GM08714 (cell line): ENCODE measurements around the gene ATP8B3.

ENCODE experiments used
- H3K4me3 ChIP-seq: fragments of 200-500 bp; sonication (Bioruptor generic); 2 replicates; pipeline ENCODE4 v1.5.1; 2014; ENCODE audit warnings: mild to moderate bottlenecking, low read length, inconsistent platforms
- ZNF274 ChIP-seq: IDR thresholded peaks from 2 replicates; pipeline ENCODE4 v1.6.1; 2012; ENCODE audit warnings: mild to moderate bottlenecking, low read depth, low read length

The ATP8B3 gene

GRCh38 chr19:1854039-1854541 is 42.0 kb upstream of the ATP8B3 start:
- no peak overlapping the region for H3K4me3 ChIP-seq
- TF ChIP-seq ZNF274, result no peak

GRCh38 chr19:1853295-1854038 is 41.4 kb upstream of the ATP8B3 start:
- TF ChIP-seq ZNF274, result no peak
- H3K4me3 ChIP-seq, result no peak overlapping the region

- H3K4me3 ChIP-seq, result no peak overlapping the region
- no peak for TF ChIP-seq ZNF274
These were observed 40.6 kb upstream of the ATP8B3 start for GRCh38 chr19:1852581-1853128.

GRCh38 chr19:1851654-1852580 is 39.8 kb upstream of the ATP8B3 start:
- TF ChIP-seq ZNF274, result no peak
- no peak overlapping the region for H3K4me3 ChIP-seq

- no peak for TF ChIP-seq ZNF274
- H3K4me3 ChIP-seq, result no peak overlapping the region
These were observed 39.0 kb upstream of the ATP8B3 start for GRCh38 chr19:1850809-1851653.

GRCh38 chr19:1849886-1850398 is 37.9 kb upstream of the ATP8B3 start:
- TF ChIP-seq ZNF274, result no peak

GRCh38 chr19:1849132-1849474 is 37.0 kb upstream of the ATP8B3 start:
- TF ChIP-seq ZNF274, result no peak
- H3K4me3 ChIP-seq, result no peak overlapping the region

More at GRCh38 chr19:1849886-1850398, 37.9 kb upstream of the ATP8B3 start:
- H3K4me3 ChIP-seq, result no peak overlapping the region

- TF ChIP-seq ZNF274, result no peak
- H3K4me3 ChIP-seq, result peak within 1 kb of the TSS; percentile 85
These were observed 36.5 kb upstream of the ATP8B3 start, which contains the start of gene REXO1 for GRCh38 chr19:1848399-1849131. Gene REXO1, minus strand, starts transcription at chr19:1848483. Its CDS starts 125 bp downstream, at chr19:1848358.

GRCh38 chr19:1847684-1848398 is 35.8 kb upstream of the ATP8B3 start:
- peak overlapping the region; percentile 85 for H3K4me3 ChIP-seq
- no peak for TF ChIP-seq ZNF274

- no peak for TF ChIP-seq ZNF274
These were observed 35.2 kb upstream of the ATP8B3 start for GRCh38 chr19:1847348-1847683.

GRCh38 chr19:1846517-1847204 is 34.6 kb upstream of the ATP8B3 start:
- no peak for TF ChIP-seq ZNF274
- H3K4me3 ChIP-seq, result peak overlapping the region; percentile 85; the same call in 1 of the 2 replicates

More at GRCh38 chr19:1847348-1847683, 35.2 kb upstream of the ATP8B3 start:
- peak overlapping the region; percentile 85 for H3K4me3 ChIP-seq

- H3K4me3 ChIP-seq, result no peak overlapping the region
- no peak for TF ChIP-seq ZNF274
These were observed 33.6 kb upstream of the ATP8B3 start for GRCh38 chr19:1845642-1846041.

GRCh38 chr19:1845125-1845515 is 33.0 kb upstream of the ATP8B3 start:
- no peak overlapping the region for H3K4me3 ChIP-seq
- TF ChIP-seq ZNF274, result no peak
